Stomach (tissue), 4 donors: ENCODE results near the gene SMAD3.

ENCODE experiments used
- CTCF ChIP-seq, 7 experiments: fragments of 450-650 bp in 4 of 7; fragments of 200-600 bp in 3 of 7; sonication (generic) in 3 of 7; IDR thresholded peaks; one replicate each; pipeline ENCODE4 v1.5.1; 2016 to 2019; ENCODE audit warnings: antibody characterized with exemption in 7 of 7, control low read depth in 2 of 7, mild to moderate bottlenecking in 1 of 7
- POLR2AphosphoS5 ChIP-seq, 3 donors: sonication (generic); formaldehyde crosslinking; IDR thresholded peaks; one replicate each; pipeline ENCODE4 v1.6.1; 2016; ENCODE audit warnings: antibody characterized with exemption in 3 of 3

- TF ChIP-seq CTCF (IDR thresholded peaks at IDR 0.05) = no peak
- no peak for TF ChIP-seq POLR2AphosphoS5 (IDR thresholded peaks at IDR 0.05)
These were observed 52.0 kb downstream of the SMAD3 start for GRCh38 chr15:67117370-67117769.
